ENCODE results near the gene GH1. TPM values are rescaled to one million over a fixed set of nuclear protein-coding genes. Genes with fewer than 3 reads are reported as not detected.

GH1 gene
- total RNA-seq, 1 experiment from 2014 or later, result not detected

DNA sequence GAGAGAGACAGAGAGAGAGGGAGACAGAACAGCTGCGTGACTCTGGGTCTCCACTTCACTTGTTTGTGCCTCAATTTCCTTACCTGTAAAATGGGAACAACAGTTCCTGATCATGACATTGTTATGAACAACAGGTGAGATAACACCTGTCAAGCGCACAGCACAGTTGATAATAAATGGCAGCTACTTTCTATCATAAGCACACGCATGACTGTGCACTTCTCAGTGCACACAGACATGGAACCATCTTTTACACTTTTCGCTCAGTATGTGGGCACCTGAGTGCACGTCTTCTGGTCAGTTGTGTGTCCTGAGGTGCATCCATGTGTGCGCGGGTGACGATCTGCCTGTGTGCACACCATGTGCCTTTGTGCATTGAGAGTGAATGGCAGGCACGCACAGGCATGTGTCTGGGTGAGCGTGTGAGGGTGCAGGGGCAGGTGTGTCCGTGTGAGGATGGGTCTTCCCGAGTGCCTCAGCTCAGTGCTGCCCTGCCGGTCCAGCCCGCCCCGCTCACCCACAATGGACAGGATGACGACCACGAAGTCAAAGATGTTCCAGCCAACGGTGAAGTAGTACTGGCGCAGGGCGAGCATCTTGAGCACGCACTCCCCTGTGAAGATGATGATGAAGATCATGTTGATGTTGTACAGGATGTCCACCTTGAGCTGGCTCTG is 23.8 kb upstream of the GH1 start:
- no CpG with 5 or more reads among the region's 21 CpGs for WGBS (ENCODE audit: extremely low coverage, insufficient read length, low lambda C conversion rate)
- Histone ChIP-seq H3T11ph (ENCODE audit: low read length) (no peak overlapping the region), H4K91ac (ENCODE audit: insufficient read length, low read depth, low read length) (no peak overlapping the region), H2BK20ac (ENCODE audit: low read depth, low read length, poor library complexity, severe bottlenecking) (no peak overlapping the region), H3K23me2 (ENCODE audit: insufficient read length, low read depth, low read length, poor library complexity, severe bottlenecking) (no peaks in the 10 kb centered on the region), H4K8ac (replicated peaks; ENCODE audit: insufficient read length, low read depth, low read length) (no peak overlapping the region), H2BK120ac (ENCODE audit: low read depth, low read length, poor library complexity, severe bottlenecking) (no peak overlapping the region), H3K4me2 (ENCODE audit: insufficient read depth, insufficient read length, low read length) (no peak overlapping the region), H3K23ac (ENCODE audit: insufficient read length, low read depth, low read length) (no peak overlapping the region), H3K4ac (ENCODE audit: low read depth, low read length) (no peak overlapping the region), H3K27ac (ENCODE audit: insufficient read length, low read depth, low read length) (no peak overlapping the region), H3K9me3 (ENCODE audit: control insufficient read depth, low read depth, low read length) (no peaks in the 10 kb centered on the region), H3K14ac (ENCODE audit: insufficient read depth, low read length) (no peak overlapping the region), H2BK5ac (ENCODE audit: insufficient read length, low read length) (no peak overlapping the region), H4K5ac (ENCODE audit: insufficient read length, low read depth, low read length) (no peak overlapping the region), H2AK5ac (ENCODE audit: insufficient read length, low read length) (no peak overlapping the region), H3K27me3 (ENCODE audit: insufficient read depth, low read length) (no peaks in the 10 kb centered on the region), H2BK15ac (ENCODE audit: low read depth, low read length) (no peak overlapping the region), H3K9ac (ENCODE audit: extremely low read depth, insufficient read length, low read length) (no peak overlapping the region), H3K4me1 (ENCODE audit: insufficient read depth, low read length) (no peaks in the 10 kb centered on the region), H2AFZ (ENCODE audit: low read length) (no peak overlapping the region), H3K56ac (ENCODE audit: insufficient read length, low read depth, low read length) (no peak overlapping the region), H2BK12ac (ENCODE audit: insufficient read length, low read depth, low read length) (no peak overlapping the region), H3K18ac (ENCODE audit: insufficient read length, low read depth, low read length) (no peak overlapping the region), H3K79me1 (ENCODE audit: insufficient read depth, low read depth, low read length, poor library complexity, severe bottlenecking) (no peaks in the 10 kb centered on the region), H4K20me1 (ENCODE audit: control insufficient read depth, insufficient read depth, insufficient read length) (no peaks in the 10 kb centered on the region), H3K79me2 (ENCODE audit: insufficient read depth, low read length) (no peaks in the 10 kb centered on the region)
- TF ChIP-seq, protein P1, sequence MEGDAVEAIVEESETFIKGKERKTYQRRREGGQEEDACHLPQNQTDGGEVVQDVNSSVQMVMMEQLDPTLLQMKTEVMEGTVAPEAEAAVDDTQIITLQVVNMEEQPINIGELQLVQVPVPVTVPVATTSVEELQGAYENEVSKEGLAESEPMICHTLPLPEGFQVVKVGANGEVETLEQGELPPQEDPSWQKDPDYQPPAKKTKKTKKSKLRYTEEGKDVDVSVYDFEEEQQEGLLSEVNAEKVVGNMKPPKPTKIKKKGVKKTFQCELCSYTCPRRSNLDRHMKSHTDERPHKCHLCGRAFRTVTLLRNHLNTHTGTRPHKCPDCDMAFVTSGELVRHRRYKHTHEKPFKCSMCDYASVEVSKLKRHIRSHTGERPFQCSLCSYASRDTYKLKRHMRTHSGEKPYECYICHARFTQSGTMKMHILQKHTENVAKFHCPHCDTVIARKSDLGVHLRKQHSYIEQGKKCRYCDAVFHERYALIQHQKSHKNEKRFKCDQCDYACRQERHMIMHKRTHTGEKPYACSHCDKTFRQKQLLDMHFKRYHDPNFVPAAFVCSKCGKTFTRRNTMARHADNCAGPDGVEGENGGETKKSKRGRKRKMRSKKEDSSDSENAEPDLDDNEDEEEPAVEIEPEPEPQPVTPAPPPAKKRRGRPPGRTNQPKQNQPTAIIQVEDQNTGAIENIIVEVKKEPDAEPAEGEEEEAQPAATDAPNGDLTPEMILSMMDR (conservative IDR thresholded peaks at IDR 0.05), result no peak
- peaks cover 2 to 18% of the 10 kb centered on the region in 2 experiments; a peak in 3 of 4 replicates for H3K4me1 Mint-ChIP-seq
- H3K36me3 Mint-ChIP-seq (ENCODE audit: insufficient read depth in 1 of 3, low read depth in 3 of 3), result peaks cover 9 to 26% (median 11%) of the 10 kb centered on the region in 3 experiments; a peak in 6 of 7 replicates
- H3K27me3 Mint-ChIP-seq (ENCODE audit: low read depth), result peaks cover 3% of the 10 kb centered on the region; the same call in 1 of the 2 replicates
- H3K9me3 Mint-ChIP-seq, result no peaks in the 10 kb centered on the region
- H3K27ac Mint-ChIP-seq, result no peak overlapping the region
- H3K4me3 Mint-ChIP-seq, result no peak overlapping the region
- no peak for DNase-seq
